Measurements from ENCODE around the gene STAG3.

Gene STAG3

GRCh38 chr7:100154651-100155491, 22.8 kb upstream of the STAG3 start:
- no peak for DNase-seq

- no peak for DNase-seq
Observed at GRCh38 chr7:100155553-100156317, 22.0 kb upstream of the STAG3 start.

- peak; percentile 58 for DNase-seq
Observed at GRCh38 chr7:100156331-100157068, 21.2 kb upstream of the STAG3 start.

GRCh38 chr7:100157069-100157333, 20.7 kb upstream of the STAG3 start:
- no peak for DNase-seq

GRCh38 chr7:100157334-100158228, 20.1 kb upstream of the STAG3 start:
- no peak for DNase-seq

- DNase-seq = peak; percentile 88
Observed at GRCh38 chr7:100158229-100159098, 19.3 kb upstream of the STAG3 start, which contains the start of gene TRAPPC14. TRAPPC14 (minus strand) TSS chr7:100158723; CDS start chr7:100158499, 224 bp downstream.

GRCh38 chr7:100159099-100159623, 18.6 kb upstream of the STAG3 start:
- DNase-seq = no peak

- no peak for DNase-seq
Observed at GRCh38 chr7:100160067-100160466, 17.7 kb upstream of the STAG3 start.

- DNase-seq = no peak
Observed at GRCh38 chr7:100163006-100163531, 14.6 kb upstream of the STAG3 start.

- no peak for DNase-seq
Observed at GRCh38 chr7:100163871-100164270, 13.8 kb upstream of the STAG3 start.

- DNase-seq = peak; percentile 45
Observed at GRCh38 chr7:100166317-100166940, 11.3 kb upstream of the STAG3 start.

- DNase-seq = no peak
Observed at GRCh38 chr7:100166970-100167911, 10.5 kb upstream of the STAG3 start.

- no peak for DNase-seq
Observed at GRCh38 chr7:100167912-100168323, 9.8 kb upstream of the STAG3 start.

GRCh38 chr7:100169147-100169850, 8.4 kb upstream of the STAG3 start:
- no peak for DNase-seq

- no peak for DNase-seq
Observed at GRCh38 chr7:100170101-100170897, 7.4 kb upstream of the STAG3 start.

- DNase-seq = peak; percentile 53
Observed at GRCh38 chr7:100171087-100171681, 6.5 kb upstream of the STAG3 start.

GRCh38 chr7:100171840-100172239, 5.9 kb upstream of the STAG3 start:
- DNase-seq = no peak

All from CD4-positive, alpha-beta T cell treated with Interleukin-10 for 1 hour (primary cell).